Renal cortical epithelial cell (primary cell): ENCODE measurements around the gene OMP. TPM values are rescaled to one million over a fixed set of nuclear protein-coding genes. Genes with fewer than 3 reads are reported as not detected.

ENCODE experiments used
- DNase-seq: peaks from one replicate; pipeline ENCODE4 v3.0.0-alpha.2; 2011; ENCODE audit warnings: low read depth
- total RNA-seq: library from RNA; depleted of rRNA; stranded (reverse); fragments of >200 nt; gene quantifications from 2 replicates; pipeline ENCODE4 v1.2.3, GENCODE V29; 2014

The OMP gene
- total RNA-seq, 1 donor from 2014 or later, result 0.50 TPM

DNA sequence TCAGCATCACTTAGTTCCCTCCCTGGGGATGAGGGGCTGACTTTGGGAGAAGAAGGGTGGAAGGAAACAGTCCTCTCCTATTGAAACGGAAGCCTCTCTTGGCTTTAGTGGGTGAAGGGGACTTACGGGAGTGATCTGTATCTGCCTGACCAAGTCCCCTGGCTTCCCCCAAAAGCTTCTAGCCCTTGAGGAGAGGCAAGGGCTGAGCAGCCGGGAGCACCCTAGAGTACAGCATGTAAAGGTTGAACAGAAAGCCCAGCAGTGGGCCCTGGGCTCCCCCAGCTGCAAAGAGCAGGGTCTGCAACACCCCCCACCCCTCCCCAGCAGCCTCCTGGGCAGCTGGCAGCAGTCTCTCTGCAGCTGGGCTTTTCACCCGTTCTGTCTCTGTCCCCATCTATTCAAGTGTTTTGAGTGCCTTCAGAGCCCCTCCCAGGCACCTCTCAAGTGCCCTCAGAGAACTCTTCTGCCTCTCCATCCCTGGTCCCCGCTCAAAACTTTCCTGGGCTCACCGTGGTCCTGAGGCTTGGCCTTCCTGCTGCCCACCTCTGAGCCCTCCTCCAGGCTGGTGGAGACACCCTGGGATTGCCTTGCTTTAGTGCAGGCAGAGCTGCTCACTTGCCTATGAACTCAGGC is 33.2 kb upstream of the OMP start:
- DNase-seq, result no peak

DNA sequence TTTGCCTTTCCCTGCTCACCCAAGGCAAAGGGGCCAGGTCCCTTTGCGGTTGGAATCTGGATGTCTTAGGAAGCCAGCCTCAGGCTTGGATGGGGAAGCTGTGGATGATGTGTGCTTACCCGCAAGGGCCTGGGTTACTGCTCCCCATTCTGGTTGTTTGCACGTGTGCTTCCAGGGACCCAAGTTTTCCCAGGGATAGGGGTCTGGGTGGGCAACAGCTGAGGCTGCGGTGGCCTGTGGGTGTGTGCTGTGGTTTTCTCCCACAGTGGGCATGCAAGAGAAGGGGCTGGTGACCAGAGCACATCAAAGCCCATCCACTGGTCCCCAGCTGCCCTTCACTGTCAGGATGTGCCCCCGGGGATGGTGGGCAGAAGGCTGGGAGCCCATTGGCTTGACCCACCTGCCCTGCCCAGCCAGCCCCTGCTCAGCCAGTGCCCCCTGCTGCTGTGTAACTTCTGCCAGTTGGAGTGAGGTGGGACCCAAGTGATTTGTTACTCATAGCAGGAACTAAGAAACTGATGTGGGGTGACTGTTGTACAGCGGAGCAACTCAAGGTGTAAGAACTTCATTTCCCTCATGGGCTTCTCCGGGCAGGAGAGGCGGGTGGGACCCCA is 32.6 kb upstream of the OMP start:
- DNase-seq, result no peak

DNA sequence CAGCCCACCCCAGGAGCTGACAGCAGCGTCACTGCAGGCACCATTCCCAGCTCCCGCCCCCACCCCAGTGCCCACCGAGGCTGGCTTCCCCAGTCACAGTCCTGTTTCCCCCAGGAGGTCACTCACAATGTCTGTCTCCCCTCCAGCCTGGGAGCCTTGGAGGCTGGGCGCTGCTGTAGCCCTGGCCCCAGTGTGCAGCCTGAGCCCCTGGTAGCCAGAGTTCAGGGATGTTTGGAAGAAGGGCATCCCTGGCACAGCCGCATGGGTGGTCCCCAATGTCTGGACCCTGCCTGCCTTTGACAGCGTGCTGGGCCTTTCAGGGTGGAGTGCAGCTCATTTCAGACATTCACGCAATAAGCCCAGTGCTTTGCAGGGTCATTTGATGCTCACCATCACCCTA is 31.6 kb upstream of the OMP start:
- DNase-seq, result no peak

DNA sequence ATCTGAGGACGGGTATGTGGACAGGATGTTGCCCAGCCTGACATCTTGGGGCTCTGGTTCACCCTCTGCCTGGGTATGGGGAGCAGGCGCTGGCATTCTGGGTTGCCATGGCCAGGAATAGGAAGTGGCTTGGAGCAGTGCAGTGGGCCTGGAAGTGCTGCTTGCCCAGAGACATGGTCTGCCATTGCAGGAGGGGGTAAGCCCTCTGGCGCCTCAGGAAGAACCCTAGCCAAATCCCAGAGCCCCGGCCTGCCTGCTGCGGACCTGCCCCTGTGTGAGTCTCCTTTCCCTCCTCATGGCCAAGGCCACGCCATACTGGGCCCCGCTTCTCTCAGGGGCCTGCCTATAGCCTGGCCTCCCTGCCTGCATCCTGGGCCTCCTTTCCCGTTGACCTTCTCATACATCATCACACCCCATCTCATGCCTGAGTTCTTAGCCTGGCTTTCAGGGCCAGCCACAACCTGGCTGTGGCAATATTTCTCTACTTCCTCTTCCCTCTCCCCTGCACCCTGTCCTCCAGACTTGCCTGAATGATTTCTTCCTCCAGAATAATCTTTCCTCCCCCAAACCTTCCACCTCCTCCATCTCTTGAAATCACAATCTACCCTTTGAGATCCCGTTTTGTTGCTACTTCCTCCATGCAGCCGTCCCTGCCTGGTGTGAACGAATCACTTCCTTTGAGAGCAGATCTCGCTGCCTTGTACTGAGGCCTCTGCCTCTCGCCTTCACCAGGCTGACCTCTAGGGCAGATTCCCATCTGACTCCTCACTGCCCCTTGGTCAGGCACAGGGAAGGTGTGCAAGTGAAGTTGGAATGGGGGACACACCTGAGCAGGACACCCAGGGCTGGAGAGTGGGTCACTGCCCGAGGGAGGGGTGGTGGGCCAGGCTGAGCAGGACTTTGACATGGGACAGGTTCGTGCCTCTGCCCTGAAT is 30.7 kb upstream of the OMP start:
- DNase-seq, result no peak

DNA sequence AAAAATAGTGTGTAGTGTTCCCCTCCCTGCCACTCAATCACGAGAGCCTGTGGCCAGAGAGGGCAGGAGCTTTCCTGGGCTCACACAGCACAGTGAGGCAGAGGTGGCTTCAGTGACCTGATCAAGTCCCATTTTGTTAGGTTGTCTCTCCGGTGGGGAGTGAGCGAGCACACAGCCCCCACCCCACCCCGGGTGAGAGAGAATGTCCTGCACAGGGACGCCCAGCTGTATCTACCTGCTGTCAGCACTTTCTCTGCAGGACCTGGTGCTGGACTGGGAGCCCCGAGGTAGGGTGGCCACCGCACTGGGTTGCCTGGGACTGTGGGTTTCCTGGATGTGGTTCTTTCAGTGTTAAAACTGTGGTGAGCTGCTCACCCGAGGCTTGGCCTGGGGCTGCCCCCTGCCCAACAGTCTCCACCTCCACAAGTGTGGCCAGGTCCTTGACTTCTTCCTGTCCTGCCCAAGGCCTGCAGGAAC is 29.8 kb upstream of the OMP start:
- no peak for DNase-seq

DNA sequence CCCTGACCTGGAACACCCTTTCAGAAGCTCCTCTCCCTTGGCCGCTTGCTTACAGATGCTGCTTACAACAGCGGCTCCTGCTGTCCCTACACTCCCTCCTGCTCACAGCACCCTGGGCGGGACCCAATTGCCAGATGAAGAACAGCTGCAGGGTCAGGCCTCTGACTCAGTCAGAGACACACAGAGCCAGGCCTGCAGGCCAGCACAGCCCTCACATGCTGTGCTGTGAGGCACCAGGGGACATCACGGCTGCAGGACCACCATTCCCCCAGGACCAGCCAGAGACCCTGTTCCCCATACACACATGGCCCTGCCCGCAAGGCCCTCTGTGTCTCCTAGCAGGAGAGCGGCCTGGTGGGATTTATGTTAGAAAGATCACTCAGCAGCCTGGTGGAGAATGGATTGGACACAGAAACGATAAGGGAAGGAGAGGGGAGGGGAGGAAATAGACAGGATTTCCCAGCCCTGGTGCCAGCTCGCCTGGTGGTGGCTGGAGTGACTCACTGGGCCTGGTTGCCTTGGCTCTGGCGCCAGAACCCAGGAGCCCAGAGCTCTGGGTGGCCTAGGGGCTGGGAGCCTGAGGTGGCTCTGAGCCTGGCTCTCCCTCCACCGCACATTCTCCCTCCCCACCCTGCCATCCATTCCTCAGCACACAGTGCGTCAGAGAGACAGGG is 29.2 kb upstream of the OMP start:
- DNase-seq, result peak; percentile 74

DNA sequence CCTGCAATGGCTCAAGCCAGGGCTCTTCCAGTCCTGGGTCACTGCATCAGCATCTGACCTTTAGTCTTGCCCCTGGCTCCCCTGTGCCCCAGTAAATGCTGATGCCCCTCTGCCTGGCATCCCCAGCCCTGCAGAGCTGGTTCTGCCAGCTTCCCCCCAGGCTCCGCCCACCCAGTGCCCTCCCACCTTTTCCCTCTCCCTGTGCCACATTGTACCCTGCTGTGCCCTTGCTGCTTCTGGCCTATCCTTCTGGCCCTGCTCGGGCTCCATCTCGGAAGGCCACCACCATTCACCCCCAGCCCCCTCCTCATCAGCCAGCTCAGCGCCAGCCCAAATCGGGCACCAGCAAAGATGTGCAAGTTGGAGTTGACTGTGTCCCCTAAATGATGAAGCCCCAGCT is 28.4 kb upstream of the OMP start:
- DNase-seq, result no peak

DNA sequence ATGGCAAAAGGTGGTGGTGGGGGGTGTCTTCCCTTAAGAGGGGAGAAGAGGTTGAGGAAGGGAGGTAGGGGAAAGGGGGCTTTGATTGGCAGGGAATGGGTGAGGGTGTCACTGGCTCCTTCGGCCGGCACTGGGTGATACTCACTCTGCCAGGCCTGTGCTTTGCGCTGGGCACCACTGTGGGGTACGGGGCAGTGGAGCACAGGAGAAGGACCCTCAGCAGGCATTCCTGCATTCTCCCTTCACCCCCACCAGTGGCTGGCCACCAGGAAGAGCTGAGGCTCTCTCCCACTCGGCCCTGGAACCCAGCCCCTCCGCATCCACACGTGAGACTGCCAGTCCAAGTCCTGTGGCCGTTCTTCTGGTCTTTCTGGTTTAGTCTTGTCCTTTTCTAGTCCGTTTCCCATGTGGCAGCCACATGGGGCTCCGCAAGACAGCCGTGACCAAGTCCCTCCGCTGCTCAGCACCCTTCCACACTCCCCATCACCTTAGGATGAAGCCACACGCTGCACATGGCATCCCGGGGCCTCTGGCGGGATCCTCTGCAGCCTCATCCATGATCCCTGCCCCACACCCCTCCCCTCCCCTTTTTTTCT is 27.9 kb upstream of the OMP start:
- DNase-seq, result no peak

DNA sequence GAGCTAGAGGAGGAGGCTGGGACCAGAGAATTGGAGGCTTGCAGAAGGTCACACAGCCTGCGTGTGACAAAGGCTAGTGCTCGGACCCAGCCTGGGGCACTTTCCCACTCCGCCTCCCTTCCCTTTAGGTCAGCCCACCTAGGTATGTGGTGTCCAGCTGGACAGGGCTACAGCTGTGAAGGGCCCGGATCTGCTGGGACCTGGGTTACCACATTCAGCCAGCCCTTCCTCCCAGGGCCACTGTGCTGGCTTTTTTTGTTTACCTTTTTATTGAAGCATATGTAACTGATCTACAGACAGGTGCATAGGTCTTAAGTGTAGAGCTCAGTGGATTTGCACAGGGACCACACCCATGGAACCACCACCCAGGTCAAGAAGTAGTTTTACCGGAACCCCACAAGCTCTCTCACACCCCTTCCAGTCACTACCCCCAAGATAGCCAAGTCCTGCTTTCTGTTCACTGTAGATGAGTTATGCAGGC is 27.2 kb upstream of the OMP start:
- no peak for DNase-seq

DNA sequence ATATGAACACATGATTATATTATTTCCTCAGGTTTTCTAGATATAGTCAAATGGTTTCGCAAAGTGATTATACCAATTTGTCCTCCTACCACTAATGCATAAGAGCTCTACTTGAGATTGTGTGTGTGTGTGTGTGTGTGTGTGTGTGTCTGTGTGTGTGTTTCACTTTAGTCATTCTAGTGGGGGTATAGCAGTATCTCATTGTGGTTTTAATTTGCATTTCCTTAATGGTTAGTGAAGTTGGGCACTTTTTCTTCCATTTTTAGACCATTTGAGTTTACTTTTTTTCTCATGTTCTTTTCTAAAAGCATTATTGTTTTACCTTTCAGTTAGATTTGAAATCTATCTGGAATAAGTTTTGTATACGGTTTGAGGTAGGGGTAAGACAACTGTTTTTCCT is 23.0 kb upstream of the OMP start:
- no peak for DNase-seq

DNA sequence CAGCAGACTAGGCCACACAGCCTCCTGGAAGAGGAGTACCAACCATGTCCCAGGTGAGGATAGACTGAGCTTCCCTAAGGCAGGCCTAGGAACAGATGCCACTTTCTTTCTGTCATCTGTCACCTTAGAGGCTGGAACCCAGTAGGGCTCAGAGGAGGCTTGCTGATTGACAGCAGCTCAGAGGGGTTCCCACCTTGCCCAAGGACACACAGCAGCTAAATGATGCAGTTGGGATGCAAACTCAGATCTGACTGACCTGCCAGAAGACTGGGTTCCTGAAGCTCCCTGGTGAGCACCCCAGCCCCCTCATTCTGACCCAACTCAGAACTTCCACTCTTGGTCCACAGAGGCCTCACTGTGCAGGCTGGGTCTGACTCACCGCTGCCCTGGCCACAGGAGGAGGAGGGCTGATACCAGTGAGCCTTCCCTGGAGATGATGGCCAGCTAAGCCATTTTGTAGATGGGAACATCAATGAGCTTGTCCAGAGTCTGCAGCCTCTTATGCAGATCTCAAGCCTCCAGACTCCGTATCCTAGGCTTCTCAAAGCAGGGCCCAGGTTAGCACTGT is 21.9 kb upstream of the OMP start:
- no peak for DNase-seq

DNA sequence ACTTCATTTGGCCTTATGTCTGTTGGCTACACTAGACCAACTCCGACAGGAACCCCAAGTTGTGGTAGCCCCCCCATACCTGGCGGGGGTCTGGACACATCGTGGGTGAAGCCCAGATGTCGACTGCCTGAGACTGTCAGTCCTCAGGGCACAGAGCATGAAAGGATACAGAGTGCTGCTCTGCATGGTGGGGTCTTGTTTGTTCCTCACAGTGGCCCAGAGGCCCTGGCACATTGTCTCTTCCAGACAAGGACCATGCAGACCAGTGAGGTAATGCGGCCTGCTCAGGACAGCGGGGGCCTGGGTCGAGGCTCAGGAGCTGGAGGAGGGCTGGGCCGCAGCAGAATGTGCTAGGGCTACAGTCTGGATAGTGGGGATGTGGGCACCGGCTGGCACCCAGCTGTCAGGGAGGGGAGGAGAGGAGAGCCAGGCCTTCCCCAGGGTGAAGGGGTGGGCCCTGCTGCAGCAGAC is 21.2 kb upstream of the OMP start:
- no peak for DNase-seq

DNA sequence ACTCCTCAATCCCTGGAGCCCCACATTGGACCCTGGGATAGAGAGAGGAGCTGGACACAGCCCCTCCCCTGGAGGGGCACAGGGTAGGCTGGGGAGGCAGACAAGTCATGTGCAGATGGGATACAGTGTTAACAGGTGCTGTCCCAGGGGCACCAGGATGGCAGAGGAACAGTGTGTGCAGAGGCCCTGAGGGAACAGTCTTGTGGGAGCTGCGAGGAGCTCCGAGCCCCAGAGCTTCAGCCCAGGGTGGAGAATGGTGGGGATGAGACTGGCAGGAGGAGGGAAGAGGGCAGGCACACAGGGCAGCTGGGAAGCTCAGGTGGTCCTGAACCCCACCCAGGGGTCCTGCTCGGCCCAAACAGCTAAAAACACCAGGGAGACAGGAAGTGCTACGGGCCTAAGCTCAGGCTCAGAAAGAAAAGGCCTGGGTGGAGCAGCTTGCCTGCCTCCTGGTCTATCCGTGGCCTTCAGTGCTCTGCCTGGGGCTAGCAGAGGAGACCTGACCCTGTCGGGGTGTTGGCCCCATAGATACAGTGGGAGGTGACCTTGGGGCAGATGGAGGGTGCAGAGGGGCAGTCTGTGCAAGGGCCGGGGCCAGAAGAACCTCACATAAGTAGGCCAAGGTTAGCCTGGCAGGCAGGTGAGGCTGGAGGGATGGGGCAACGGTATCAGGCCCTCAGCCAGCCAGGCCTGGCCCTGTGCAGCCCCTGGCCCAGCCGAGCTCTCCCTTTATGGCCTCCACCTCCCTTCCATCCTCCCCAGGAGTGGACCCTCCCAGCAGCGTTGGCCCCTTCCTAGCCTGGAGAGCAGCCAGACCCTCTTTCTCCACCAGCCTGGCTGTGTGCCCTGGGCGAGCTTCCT is 20.4 kb upstream of the OMP start:
- no peak for DNase-seq

DNA sequence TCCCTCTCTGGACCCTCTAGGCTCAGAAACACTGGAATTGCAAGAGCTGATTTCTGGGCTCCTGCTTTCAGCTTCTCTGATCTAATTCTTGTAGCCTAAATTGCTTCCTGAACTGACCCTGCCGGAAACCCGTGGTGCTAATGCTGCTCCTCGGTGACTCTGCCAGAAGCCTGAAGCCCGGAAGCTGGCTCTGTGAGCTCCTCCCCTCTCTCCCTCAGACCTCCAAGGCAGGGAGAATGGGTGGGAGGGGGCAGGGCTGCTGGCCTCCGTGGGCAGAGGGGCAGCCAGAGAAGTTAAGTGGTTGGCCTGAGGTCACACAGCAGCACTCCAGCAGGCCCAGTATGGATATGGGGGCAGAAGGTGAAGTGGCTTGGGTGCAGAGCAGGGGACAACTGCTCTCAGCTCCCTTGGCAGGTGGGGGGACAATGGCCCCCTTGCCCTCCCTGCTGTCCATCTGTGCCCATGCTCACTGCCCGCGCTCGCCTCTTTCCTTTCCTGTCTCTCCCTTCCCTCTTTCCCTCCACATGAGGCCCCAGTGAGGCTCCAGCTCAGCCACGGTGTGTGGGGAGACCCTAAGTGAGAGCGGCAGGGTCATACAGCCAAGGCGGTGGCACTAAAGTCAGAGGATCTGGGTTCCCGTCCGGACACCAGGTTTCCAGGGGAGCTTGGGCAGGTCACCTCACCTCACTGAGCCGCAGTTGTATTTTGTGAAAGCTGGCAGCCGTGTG is 19.6 kb upstream of the OMP start:
- no peak for DNase-seq

DNA sequence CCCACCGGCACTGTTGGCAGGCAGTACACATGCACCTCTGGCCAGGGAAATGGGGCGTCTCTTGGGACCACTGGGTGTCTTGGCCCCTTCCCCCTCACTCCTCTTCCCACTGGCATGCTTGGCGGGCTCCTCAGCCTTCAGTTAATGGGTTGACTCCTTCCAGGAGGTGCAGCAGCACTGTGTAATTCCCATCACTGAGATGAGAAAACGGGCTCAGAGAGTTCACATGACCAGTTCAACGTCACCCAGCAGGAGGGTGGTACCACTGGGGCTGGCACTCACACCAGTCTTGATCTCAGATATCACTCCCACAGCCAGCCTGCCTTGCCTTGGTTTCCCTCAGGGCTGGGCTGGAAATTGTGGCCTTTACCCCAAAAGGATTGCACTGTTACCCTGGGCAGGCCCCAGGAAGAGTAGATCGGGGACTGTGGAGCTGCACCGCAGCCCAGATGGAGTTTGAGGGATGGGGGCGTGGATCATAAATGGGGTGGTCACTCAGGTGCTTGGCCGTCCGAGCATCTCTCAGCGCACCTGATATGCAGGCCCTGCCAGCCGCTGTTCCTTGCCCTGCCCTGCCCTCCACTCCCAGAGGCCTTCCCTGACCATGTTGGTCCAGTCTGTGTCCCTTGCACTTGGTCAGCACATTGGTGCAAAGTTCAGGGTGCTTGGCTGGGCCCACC is 18.9 kb upstream of the OMP start:
- no peak for DNase-seq

DNA sequence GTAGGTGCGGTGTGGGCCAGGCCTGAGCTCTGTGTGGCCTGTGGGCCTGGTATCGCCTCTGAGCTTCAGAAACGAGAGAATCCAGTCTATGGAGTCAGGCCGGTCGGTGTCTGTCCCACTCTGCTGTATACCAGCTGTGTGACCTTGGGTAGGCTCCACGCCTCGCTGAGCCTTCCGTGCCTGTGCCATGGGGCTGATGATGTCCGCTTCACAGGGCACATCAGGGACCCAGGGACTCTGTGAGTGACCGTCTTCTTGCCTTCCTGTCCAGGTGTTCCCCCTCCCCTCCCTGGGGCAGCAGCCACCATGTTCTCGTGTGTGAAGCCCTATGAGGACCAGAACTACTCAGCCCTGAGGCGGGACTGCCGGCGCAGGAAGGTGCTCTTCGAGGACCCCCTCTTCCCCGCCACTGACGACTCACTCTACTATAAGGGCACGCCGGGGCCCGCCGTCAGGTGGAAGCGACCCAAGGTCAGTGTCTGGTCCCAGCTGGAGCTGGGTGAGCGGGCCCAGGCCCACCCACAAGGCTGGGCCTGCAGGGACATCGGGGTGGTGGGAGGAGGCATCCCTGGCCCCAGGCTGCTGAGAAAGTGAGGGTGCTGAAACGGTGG is 18.0 kb upstream of the OMP start:
- no peak for DNase-seq

DNA sequence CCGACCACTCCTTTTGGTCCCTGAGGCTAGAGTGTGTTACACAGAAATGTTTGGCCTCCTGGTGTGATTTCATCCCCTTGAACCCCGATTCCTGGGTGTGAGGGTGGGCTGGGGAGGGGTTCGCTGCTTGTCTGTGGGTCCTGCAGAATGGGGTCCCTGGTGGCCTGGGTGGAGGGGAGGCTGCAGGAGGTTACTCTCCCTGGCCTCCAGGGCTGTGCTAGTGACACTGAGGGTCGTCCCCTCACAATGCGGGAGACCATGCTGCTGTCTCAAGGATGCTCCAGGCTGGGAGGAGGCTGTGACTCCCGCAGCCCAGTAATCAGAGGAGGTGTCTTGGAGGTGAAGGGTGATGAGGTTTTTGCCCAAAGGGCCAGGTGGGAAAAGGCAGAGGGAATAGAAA is 17.0 kb upstream of the OMP start:
- no peak for DNase-seq
